GM21515 (cell line): Measurements from ENCODE around the gene COL27A1.
A peak's percentile ranks its signal among the peaks of the same experiment; 100 is the strongest.
"Not testable (repeated sequence)": the region's sequence is repeated elsewhere in the genome, so short reads cannot be mapped to it uniquely, and the experiment has no call there.

Experiments
- ATAC-seq: cut with Tn5 transposase; IDR thresholded peaks from one replicate; pipeline ENCODE4 v1.9.1; 2021; ENCODE audit not compliant: unreplicated experiment

COL27A1 gene

GRCh38 chr9:114331229-114332195 lies 176.2 kb downstream of the COL27A1 start:
- not testable (repeated sequence) for ATAC-seq

GRCh38 chr9:114332474-114333040 lies 177.2 kb downstream of the COL27A1 start:
- not testable (repeated sequence) for ATAC-seq

GRCh38 chr9:114333718-114334117 lies 178.4 kb downstream of the COL27A1 start:
- ATAC-seq, result not testable (repeated sequence)

GRCh38 chr9:114334490-114334889 lies 179.2 kb downstream of the COL27A1 start:
- ATAC-seq, result no peak

GRCh38 chr9:114335745-114336144 lies 180.4 kb downstream of the COL27A1 start:
- no peak for ATAC-seq

GRCh38 chr9:114336157-114336556 lies 180.8 kb downstream of the COL27A1 start:
- ATAC-seq, result no peak

GRCh38 chr9:114336699-114337395 lies 181.5 kb downstream of the COL27A1 start:
- no peak for ATAC-seq

- ATAC-seq, result no peak
Observed at GRCh38 chr9:114338187-114338586, 182.8 kb downstream of the COL27A1 start.

- ATAC-seq, result peak; percentile 60
Observed at GRCh38 chr9:114339130-114339908, 184.0 kb downstream of the COL27A1 start.

GRCh38 chr9:114341152-114341830 lies 186.0 kb downstream of the COL27A1 start:
- no peak for ATAC-seq

- ATAC-seq, result no peak
Observed at GRCh38 chr9:114341991-114342390, 186.7 kb downstream of the COL27A1 start.

GRCh38 chr9:114342755-114343440 lies 187.6 kb downstream of the COL27A1 start:
- ATAC-seq, result no peak

- ATAC-seq, result no peak
Observed at GRCh38 chr9:114343471-114344187, 188.3 kb downstream of the COL27A1 start.

- no peak for ATAC-seq
Observed at GRCh38 chr9:114344188-114344566, 188.8 kb downstream of the COL27A1 start.

GRCh38 chr9:114344692-114345091 lies 189.4 kb downstream of the COL27A1 start:
- ATAC-seq, result no peak

- ATAC-seq, result no peak
Observed at GRCh38 chr9:114345493-114346065, 190.2 kb downstream of the COL27A1 start.

- ATAC-seq, result no peak
Observed at GRCh38 chr9:114346146-114346545, 190.8 kb downstream of the COL27A1 start.

- no peak for ATAC-seq
Observed at GRCh38 chr9:114347675-114348074, 192.3 kb downstream of the COL27A1 start.
